ENCODE results near the gene CELSR3.
A peak's percentile ranks its signal among the peaks of the same experiment; 100 is the strongest.

Gene CELSR3, protein sequence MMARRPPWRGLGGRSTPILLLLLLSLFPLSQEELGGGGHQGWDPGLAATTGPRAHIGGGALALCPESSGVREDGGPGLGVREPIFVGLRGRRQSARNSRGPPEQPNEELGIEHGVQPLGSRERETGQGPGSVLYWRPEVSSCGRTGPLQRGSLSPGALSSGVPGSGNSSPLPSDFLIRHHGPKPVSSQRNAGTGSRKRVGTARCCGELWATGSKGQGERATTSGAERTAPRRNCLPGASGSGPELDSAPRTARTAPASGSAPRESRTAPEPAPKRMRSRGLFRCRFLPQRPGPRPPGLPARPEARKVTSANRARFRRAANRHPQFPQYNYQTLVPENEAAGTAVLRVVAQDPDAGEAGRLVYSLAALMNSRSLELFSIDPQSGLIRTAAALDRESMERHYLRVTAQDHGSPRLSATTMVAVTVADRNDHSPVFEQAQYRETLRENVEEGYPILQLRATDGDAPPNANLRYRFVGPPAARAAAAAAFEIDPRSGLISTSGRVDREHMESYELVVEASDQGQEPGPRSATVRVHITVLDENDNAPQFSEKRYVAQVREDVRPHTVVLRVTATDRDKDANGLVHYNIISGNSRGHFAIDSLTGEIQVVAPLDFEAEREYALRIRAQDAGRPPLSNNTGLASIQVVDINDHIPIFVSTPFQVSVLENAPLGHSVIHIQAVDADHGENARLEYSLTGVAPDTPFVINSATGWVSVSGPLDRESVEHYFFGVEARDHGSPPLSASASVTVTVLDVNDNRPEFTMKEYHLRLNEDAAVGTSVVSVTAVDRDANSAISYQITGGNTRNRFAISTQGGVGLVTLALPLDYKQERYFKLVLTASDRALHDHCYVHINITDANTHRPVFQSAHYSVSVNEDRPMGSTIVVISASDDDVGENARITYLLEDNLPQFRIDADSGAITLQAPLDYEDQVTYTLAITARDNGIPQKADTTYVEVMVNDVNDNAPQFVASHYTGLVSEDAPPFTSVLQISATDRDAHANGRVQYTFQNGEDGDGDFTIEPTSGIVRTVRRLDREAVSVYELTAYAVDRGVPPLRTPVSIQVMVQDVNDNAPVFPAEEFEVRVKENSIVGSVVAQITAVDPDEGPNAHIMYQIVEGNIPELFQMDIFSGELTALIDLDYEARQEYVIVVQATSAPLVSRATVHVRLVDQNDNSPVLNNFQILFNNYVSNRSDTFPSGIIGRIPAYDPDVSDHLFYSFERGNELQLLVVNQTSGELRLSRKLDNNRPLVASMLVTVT (N-terminal part only)

DNA sequence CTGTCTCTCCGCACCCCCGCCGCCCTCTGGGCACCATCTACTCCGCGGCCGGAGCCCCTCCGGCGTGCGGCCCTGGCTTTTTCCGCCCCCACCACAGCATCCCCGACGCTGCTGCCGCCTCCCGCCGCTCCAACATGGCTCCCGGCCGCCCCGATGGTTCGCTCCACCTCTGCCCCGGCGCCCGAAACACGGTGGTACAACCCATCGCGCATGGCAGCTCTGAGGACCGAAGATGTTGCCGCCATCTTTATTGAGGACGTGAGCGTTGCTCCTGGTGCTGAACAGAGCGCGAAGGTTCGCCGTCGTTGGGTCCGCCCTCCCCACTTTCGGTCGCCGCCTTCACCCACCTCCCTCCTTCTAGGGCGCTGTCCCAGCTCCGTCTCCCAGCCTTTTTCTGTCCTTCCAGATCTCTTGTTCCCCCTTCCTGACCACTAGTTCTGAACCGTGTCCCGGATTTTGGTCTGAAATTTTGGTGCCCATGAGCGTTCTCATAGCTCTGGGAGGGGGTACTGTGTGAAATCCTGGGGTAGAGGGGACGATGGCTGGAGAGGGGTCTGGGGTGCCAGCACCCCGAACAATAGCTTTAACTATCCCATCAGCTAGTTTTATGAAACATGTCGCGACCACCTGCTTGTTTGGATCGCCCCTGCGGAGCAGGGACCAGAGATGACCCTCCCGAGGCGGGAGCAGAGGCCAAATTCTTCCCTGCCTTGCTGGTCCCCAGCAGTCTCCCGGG lies at the start of gene CELSR3:
CELSR3 (minus strand) TSS at position 134 of the 736 bp plus-strand sequence. CDS start 252 bp downstream, outside the sequence.
- peak; percentile 60 for DNase-seq

DNA sequence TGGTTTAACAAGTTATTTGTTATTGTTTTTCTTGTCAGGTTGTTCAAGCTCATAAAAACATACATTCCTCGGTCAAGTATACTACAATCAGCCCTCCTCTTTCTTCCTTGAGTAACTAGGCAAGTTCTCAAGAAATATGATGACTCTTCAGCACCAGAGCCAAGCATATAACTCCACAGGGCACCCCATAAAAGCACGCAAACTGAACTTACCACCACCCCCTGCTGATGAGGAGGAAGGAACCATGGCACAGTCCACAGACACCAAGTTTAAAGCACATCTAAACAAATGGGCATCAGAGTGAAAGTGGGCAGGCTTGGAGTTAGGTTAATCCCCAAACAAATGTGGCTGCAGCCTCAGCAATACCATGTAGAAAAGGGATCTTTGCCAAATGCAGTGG lies 49.0 kb upstream of the CELSR3 start:
- DNase-seq: no peak

DNA sequence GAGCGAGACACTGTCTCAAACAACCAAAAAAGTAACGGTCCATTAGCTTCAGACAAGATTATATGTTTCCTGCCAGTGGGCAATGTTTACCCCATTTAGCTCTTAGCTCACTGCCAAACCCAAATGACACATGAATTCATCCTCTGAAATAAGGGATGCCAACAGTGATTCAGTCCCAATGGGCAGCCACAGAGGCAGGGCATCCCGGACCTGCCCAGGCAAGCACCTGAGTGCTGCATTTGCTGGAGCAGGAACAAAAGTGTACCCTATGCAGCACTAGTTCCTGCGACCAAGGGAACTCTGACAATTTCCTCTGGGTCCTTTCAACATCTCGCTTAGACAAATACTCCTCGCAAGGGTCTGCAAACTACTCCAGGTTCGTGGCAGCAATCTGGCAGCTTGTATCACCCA lies 46.4 kb upstream of the CELSR3 start:
- no peak for DNase-seq

DNA sequence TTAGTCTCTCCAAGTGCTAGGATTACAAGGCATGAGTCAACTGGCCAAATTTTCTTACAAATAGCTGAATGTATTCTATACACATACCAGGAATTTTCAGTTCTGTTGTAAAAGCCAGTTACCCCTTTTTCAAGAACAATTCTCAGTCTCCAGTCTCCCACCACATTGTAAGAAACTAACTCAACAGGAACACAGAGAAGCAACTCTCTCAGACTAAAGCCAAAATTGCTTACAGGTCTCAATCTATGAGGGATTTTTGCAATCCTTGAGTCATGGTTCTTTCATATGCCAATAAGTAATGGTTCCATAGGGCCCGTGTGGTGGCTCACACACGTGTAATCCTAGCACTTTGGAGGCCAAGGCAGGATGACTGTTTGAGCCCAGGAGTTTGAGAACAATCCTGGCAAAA lies 45.8 kb upstream of the CELSR3 start:
- no peak for DNase-seq

DNA sequence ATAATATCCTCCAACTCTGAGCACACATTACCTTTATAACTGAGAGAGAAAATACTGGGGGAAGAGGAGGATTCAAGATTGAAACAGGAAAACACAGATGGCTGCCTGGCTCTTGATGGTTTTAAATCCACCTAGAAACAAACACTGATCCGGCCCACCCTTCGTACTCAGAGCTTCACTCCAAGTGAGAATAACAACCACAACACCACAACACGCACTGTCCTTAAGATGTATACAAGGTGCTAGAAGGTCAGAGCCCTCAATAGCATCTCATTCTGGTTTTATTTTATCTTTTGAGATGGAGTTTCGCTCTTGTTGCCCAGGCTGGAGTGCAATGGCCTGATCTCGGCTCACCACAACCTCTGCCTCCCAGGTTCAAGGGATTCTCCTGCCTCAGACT lies 44.5 kb upstream of the CELSR3 start:
- no peak for DNase-seq

DNA sequence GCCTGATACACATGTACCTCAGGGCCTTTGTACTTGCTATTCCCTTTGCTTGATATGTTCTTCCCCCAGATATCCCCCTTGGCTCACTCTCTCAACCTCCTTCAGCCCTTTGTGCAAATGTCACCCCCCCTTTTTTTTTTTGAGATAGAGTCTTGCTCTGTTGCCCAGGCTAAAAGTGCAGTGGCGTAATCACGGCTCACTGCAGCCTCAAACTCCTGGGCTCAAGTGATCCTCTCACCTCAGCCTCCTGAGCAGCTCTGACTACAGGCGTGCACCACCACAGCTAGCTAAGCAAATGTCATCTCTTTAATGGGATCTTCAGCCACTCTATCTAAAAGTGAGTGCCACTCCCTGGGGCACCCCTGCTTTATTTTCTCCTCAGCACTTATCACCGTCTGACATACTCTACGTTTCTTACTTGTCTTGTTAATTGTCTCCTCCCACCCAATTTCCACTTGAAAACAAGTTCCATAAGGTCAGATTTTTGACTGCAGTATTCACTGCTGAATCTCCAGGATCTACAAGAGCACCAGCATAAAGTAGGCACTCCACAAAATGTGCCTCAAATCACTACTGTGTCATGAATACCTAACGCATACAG lies 39.7 kb upstream of the CELSR3 start:
- DNase-seq: no peak

DNA sequence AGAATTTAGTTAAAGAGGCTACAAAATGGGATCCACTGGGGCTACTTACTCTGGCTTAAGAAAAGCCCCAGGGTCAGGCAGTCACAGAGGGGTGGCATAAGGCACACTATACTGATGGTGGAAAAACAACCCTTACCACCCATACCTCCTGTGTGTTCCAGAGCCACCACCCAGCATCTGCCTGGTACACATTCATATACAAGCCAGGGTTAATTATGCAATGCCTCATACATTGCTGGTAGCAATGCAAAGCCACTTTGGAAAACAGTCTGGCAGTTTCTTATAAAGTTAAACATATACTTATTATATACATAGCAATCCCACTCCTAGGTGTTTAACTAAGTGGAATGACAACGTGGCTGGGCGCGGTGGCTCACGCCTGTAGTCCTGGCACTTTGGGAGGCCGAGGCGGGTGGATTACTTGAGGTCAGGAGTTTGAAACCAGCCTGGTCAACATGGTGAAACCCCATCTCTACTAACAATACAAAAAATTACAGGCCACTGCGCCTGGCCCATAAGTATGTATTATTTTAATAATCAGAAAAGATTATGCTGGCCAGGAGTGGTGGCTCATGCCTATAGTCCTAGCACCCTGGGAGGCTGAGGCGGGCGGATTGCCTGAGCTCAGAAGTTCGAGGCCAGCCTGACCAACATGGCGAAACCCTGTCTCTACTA lies 38.2 kb upstream of the CELSR3 start:
- DNase-seq: no peak

DNA sequence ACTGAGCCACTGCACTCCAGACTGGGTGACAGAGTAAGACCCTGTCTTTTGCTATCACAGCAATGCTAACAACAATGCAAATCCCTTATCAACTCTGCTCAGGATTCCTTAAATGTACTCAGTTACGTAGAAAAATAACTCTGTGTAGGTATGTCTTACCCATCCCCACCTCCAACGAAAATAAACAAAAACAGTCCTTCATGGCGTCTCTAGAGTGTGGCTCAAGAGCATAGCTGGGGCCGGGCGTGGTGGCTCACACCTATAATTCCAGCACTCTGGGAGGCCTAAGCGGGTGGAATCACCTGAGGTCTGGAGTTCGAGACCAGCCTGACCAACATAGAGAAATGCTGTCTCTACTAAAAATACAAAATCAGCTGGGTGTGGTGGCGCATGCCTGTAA lies 36.2 kb upstream of the CELSR3 start:
- no peak for DNase-seq

DNA sequence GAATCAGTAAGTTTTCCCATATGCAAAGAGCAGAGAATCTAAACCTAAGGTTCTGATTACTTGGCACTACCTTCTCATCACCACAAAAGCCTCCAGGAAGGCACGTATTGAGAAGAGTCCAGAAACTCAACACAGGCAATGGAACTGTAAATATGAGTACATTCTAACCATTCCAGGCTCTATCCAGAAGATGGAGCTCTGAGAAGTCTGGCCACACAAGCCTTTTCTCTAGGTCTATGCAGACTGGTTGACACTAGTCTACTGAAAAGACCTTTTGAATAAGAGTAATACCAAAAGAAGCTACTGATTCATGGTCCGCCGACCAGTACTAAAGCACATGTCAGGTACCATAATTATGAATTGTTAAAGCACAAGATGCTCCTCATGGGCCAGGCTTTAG lies 35.3 kb upstream of the CELSR3 start:
- DNase-seq: no peak

DNA sequence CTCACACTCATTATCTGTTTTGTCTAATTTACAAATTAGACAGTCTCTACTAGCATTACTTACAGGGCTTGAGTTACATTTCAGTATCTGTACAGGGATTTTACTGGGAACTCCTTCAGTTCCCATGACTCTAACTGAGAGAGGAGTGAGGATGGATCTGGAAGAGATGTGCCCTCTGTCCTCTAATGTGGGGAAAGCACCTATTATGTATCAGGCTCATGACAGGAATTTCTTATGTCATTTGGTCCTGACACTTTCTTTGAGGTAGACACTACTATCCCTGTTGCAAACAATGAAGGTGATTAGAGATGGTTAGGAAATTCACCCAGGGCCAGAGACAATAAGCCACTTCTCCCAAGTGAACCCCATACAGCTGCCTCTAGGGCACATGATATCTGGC lies 33.9 kb upstream of the CELSR3 start:
- no peak for DNase-seq

DNA sequence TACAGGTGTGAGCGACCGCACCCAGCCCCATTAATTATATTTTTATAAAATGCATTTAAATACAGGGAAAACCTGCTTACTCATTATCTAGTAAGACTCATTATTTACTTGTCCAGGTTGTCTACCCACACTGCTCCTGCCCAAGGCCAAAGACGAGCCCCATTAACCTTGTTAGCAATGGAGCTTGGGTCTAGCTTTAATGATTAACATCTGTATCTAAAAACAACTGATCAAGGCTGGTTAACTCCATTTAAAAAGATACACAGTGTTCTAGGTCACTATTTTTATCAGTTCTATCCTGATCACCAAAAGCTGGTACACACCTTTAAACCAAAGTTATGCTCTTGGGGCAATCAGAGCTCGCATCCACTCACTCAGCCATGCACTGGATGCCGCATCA lies 33.5 kb upstream of the CELSR3 start:
- DNase-seq: no peak

DNA sequence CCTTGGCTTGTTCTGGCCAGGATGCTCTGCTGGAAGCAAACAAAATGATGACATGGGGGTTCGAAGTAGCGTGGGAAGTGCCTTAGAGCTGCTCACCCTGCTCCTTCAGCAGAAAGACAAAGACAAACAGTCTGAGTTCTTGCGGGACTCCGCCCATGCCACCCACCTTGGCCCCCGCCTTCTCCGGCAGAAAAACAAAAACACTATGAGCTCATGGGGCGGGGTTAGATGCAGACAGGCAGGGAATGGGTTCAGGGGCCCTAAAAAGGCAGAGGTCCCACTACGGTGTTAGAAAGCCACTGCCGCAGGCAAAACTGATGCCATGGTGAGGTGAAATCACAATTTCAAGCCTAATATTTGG lies 32.7 kb upstream of the CELSR3 start:
- no peak for DNase-seq

DNA sequence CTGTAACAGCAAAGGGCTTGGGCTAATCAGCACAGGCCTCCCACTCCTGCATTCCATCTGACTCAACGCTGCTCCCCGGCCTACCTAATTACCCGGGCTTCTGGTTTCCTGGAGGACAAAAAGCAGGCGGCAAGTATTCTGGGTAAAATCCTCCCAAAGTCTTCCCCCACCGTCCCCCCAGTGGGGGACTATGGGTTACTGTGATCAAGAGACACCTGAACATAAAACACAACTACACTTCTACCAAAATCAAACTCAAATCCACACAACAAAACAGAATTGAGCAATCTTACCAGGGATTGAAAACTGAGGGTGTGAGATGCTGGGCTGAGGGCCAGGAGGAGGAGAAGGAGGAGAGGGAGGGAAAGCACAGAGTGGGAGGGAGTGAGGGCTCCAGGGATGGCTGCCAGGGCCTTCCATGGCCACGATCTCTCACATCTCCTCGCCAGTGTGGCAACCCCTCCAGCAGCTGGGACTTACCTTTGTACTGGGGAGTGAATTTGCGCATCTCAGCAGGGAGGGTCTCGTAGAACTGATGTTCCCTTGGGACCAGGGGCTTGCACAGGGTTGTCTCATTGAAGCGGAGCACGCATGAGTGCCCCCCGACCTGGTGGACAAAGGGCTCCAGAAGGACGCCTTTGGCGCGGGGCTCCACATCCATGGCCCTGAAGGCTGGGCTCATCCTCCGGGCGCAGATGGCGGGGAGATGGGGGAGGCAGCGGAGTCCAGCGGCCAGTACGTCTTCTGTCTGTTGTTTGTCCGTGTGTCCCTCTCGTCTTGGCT lies 32.1 kb upstream of the CELSR3 start:
- DNase-seq: no peak

DNA sequence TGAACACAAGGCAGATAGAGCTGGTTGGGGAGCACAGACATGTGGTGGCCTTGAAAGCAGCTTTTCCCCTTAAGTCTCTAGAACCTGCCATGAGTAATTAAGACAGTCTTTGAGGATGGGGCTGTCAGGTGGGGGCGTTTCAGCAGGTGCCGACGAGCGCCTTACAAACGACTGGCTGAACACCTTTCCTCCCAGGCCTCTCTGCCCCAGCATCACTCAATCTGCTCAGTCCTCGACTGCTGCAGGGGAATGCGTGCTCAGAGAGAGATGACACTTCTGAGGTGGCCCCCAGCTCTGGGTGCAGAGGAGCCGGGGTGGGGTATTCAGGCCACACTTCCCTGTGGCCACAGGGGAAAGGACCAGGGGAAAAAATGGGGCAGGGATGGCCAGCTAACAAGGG lies 31.1 kb upstream of the CELSR3 start:
- no peak for DNase-seq

DNA sequence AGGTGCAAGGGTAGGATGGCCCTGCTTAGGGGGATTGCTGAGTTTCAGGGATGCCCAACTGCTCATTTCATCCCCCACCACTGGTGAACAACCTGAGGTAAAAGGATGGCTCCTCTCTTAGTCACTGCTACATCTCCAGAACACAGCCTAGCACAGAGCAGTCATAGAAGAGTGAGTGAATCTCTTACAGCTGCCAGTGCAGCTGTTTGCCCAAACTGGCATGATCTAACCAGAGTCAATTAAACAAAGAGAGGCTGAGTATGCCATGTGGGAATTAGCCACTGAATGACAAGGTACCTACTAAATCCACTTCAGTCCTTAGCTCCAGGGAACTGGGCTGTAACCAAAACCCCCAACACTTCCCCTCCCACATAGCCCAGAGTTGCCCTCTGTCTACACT lies 29.9 kb upstream of the CELSR3 start:
- no peak for DNase-seq

DNA sequence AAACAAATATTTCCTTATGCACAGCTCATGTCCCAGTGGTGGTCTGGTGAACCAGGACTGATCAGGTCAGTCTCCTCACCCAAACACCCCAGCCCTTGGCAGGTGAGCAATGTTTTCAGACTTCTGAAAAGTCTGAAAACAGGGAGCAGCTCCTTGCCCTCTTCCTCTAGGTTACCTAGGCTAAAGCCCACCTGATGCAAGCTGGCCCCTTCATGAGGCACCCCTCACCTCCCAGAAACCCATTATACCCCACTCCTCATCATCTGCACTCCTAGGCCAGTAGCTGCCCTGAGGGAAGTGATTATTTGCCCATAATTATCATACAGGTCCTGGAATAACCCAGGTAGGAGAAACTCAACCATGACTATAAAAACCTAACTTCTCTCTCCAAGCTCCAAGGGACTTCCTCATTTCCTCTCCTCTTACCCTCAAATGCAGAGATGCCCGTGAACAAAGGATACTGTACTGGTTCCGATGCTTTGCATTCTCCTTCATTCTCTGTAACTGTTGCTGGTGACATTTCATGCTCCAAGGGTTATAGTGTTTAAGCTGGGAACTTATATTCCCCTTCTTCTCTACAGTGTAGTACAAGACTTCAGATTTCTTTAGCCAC lies 28.3 kb upstream of the CELSR3 start:
- DNase-seq: no peak

DNA sequence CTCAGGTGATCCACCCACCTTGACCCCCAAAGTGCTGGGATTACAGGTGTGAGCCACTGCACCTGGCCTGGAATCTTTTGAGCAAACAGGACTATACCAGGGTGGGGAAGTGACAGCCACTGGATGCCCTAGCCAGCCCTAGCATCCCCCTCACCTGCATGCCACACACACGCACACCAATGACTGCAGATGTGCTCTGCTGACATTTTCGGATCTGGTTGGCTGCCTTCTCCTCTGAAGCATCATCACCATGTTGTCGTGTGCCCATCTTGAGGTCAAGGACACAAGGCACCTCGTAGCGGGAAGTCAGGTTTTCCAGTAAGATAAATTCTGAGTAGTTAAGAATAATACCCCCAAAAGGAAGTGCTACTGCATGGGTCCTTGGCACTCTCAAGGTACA lies 26.7 kb upstream of the CELSR3 start:
- no peak for DNase-seq

DNA sequence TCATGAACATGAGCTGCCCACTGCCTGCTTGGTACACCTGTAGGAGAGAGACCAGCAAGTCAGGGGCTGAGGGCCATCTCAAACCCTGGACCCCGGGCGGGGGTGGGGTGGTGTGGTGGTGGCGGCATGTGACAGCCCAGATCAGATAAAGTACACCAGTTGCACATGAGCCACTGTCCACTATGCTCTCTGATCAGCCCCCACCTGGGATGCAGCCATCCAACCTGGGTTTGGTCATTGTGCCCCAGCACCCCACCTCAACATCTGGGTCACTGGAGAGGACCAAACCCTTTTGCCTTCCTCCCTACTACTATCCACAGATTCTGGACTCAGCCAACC lies 26.0 kb upstream of the CELSR3 start:
- no peak for DNase-seq

DNA sequence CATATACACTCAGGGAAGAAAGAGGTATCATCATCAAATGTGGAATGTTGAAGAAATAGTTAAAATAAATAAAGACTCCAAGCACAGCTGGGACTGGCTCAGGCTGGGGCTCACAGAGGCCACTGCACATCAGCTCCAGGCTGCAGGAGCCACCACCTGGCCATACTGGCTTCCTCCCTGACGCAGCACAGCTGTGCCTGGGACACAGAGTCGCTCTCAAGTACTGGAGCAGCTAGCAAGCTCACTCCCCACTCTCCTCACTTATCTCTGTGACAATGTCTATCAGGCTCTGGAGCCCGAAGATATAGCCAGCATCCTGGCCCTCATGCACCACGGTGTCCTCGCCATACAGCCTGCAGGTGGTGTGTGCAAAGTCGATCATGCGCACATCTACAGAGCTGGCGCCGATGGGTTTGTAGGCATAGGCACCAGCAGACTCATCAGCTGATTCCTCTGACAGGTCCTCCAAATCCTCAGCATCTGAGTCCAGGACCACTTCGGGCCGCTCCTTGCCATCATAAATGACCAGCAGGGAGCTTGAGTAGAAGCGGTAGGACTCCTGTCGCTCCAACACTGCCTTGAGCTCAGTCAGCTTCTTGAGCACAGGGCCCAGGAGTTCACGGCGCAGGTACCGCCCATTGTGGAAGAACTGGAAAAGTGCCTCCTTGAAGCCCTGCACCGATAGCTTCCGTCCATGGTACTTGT lies 25.5 kb upstream of the CELSR3 start:
- DNase-seq: no peak

DNA sequence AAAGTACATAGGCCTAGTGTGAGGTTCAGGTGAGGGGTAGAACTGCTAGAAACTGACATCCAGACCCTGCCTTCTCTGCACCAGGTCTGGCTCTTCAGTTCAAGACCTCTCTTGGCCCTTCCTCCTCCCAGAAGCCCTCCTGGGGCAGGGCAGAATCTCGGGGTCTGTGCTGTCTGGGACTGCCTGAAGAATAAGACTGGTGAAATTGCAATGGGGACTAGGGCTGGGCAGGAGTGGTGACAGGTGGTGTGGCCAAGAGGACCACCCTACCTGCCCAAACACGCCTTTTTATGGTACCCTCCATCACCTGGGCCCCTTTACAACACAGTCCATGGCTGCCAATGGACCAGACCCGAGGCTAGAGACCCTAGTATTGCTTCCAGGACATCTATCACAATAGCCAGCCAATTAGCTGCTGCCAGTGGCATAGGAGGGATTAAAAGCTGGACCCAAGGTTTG lies 24.6 kb upstream of the CELSR3 start:
- no peak for DNase-seq

All from activated CD4-positive, alpha-beta T cell treated with anti-CD3 and anti-CD28 coated beads, Interleukin-2, amount 50 U/mL, for 1 hour (primary cell).